Measurements from ENCODE around the gene ASRGL1.

Gene ASRGL1

DNA sequence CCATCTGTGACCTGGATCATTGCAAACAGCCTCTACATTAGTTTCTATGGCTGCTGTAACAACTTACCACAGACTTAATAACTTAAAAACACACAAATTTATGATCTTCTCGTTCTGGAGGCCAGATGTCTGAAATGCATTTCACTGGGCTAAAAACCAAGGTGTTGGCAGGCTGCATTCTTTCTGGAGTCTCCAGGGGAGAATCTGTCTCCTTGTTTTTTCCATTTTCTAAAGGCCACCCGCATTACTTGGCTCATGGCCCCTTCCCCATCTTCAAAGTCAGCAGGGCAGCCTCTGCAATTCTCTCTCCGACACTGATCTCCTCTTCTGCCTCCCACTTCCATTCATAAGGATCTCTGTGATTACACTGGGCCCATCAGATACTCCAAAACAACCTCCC lies 93.2 kb downstream of the ASRGL1 start:
- Histone ChIP-seq H3K56ac (ENCODE audit: low read length) (no peak overlapping the region), H3K36me3 (ENCODE audit: control insufficient read depth, insufficient read depth, low read length) (no peaks in the 10 kb centered on the region), H3K4me2 (ENCODE audit: low read length) (no peak overlapping the region), H3K4me3 (ENCODE audit: low read length) (no peak overlapping the region), H4K5ac (ENCODE audit: low read length) (no peak overlapping the region), H2BK15ac (replicated peaks; ENCODE audit: low read depth) (no peak overlapping the region), H3K18ac (ENCODE audit: low read length) (no peak overlapping the region), H3K4me1 (ENCODE audit: control insufficient read depth, low read depth, low read length) (peaks cover 9% of the 10 kb centered on the region), H3K79me1 (ENCODE audit: low read length) (no peaks in the 10 kb centered on the region), H3K9ac (ENCODE audit: low read length) (no peak overlapping the region), H3K27me3 (ENCODE audit: insufficient read depth, low read length, poor library complexity) (no peaks in the 10 kb centered on the region), H2BK120ac (ENCODE audit: low read depth, low read length) (no peak overlapping the region), H2BK5ac (ENCODE audit: low read length) (no peak overlapping the region), H3K27ac (ENCODE audit: low read depth, low read length) (no peak overlapping the region), H3K23ac (ENCODE audit: low read length) (no peak overlapping the region), H2AK5ac (ENCODE audit: low read length) (peak overlapping the region; percentile 18), H4K8ac (ENCODE audit: low read depth, low read length) (no peak overlapping the region), H3K79me2 (ENCODE audit: control insufficient read depth, insufficient read depth, low read length) (no peaks in the 10 kb centered on the region), H3K4ac (ENCODE audit: low read depth, low read length) (no peak overlapping the region)
- no CpG with 5 or more reads among the region's 3 CpGs for WGBS (ENCODE audit: extremely low coverage, insufficient coverage, low lambda C conversion rate)
- DNase-seq: no peak

- Histone ChIP-seq H4K8ac (ENCODE audit: low read depth, low read length) (no peak overlapping the region), H3K36me3 (ENCODE audit: control insufficient read depth, insufficient read depth, low read length) (no peaks in the 10 kb centered on the region), H3K4me2 (ENCODE audit: low read length) (no peak overlapping the region), H3K27me3 (ENCODE audit: insufficient read depth, low read length, poor library complexity) (no peaks in the 10 kb centered on the region), H2BK5ac (ENCODE audit: low read length) (no peak overlapping the region), H3K4ac (ENCODE audit: low read depth, low read length) (no peak overlapping the region), H3K9ac (ENCODE audit: low read length) (no peak overlapping the region), H2BK120ac (ENCODE audit: low read depth, low read length) (no peak overlapping the region), H3K79me1 (ENCODE audit: low read length) (no peaks in the 10 kb centered on the region), H2AK5ac (ENCODE audit: low read length) (no peak overlapping the region), H3K56ac (ENCODE audit: low read length) (no peak overlapping the region), H3K23ac (ENCODE audit: low read length) (no peak overlapping the region), H3K4me1 (ENCODE audit: control insufficient read depth, low read depth, low read length) (peaks cover 9% of the 10 kb centered on the region), H3K79me2 (ENCODE audit: control insufficient read depth, insufficient read depth, low read length) (no peaks in the 10 kb centered on the region), H3K27ac (ENCODE audit: low read depth, low read length) (no peak overlapping the region), H2BK15ac (replicated peaks; ENCODE audit: low read depth) (no peak overlapping the region), H3K18ac (ENCODE audit: low read length) (no peak overlapping the region), H4K5ac (ENCODE audit: low read length) (no peak overlapping the region), H3K4me3 (ENCODE audit: low read length) (no peak overlapping the region)
- DNase-seq: no peak
- WGBS (ENCODE audit: extremely low coverage, insufficient coverage, low lambda C conversion rate): no CpG with 5 or more reads among the region's 11 CpGs
These were observed 94.1 kb downstream of the ASRGL1 start for GRCh38 chr11:62431171-62431901.

GRCh38 chr11:62432695-62433094 lies 95.4 kb downstream of the ASRGL1 start:
- H3K4ac ChIP-seq (ENCODE audit: low read depth, low read length): no peak overlapping the region
- no peak for DNase-seq
- H2BK120ac ChIP-seq (ENCODE audit: low read depth, low read length): no peak overlapping the region
- no CpG with 5 or more reads among the region's 9 CpGs for WGBS (ENCODE audit: extremely low coverage, insufficient coverage, low lambda C conversion rate)
- H3K4me1 ChIP-seq (ENCODE audit: control insufficient read depth, low read depth, low read length): peaks cover 5% of the 10 kb centered on the region
- no peak overlapping the region for H3K9ac ChIP-seq (ENCODE audit: low read length)
- H2BK15ac ChIP-seq (replicated peaks; ENCODE audit: low read depth): no peak overlapping the region
- no peak overlapping the region for H3K56ac ChIP-seq (ENCODE audit: low read length)
- no peaks in the 10 kb centered on the region for H3K79me1 ChIP-seq (ENCODE audit: low read length)
- H3K4me3 ChIP-seq (ENCODE audit: low read length): no peak overlapping the region
- no peak overlapping the region for H3K4me2 ChIP-seq (ENCODE audit: low read length)
- H3K23ac ChIP-seq (ENCODE audit: low read length): no peak overlapping the region
- H3K79me2 ChIP-seq (ENCODE audit: control insufficient read depth, insufficient read depth, low read length): no peaks in the 10 kb centered on the region
- no peaks in the 10 kb centered on the region for H3K27me3 ChIP-seq (ENCODE audit: insufficient read depth, low read length, poor library complexity)
- no peak overlapping the region for H2AK5ac ChIP-seq (ENCODE audit: low read length)
- no peak overlapping the region for H3K18ac ChIP-seq (ENCODE audit: low read length)
- no peaks in the 10 kb centered on the region for H3K36me3 ChIP-seq (ENCODE audit: control insufficient read depth, insufficient read depth, low read length)
- H4K5ac ChIP-seq (ENCODE audit: low read length): no peak overlapping the region
- no peak overlapping the region for H3K27ac ChIP-seq (ENCODE audit: low read depth, low read length)
- no peak overlapping the region for H4K8ac ChIP-seq (ENCODE audit: low read depth, low read length)
- no peak overlapping the region for H2BK5ac ChIP-seq (ENCODE audit: low read length)

DNA sequence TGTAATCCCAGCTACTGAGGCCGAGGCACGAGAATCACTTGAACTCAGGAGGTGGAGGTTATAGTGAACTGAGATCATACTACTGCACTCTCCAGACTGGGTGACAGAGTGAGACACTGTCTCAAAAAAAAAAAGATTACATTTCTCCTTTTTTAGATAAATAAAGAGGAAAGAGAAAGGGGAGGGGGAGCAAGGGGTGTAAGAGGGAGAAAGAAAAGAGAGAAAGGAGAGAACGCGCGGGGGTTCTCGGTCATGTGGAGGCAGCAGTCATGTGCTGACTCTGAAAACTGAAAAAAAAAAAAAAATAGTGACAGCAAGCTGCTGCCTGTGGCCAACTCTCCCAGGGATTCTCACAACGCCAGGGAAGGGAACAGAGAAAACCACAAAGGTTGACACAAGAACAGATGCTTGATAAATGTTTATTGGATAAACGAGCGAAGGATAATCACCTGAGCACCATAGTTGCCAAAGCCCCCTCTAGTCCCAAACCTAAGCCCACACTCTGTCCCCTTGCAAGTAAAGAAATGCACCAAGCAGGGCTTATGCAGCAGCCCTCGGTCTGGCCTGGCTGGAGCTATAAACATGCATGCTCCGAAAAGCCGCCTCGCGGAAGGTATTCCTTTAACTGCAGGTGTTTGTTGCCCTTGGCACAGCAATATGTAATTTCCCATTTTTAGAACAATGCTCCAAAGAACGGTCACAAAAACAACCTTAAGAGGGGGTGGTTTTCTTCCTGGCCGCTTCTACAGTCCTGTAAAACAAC lies 96.1 kb downstream of the ASRGL1 start:
- Histone ChIP-seq H3K23ac (ENCODE audit: low read length) (no peak overlapping the region), H2BK15ac (replicated peaks; ENCODE audit: low read depth) (no peak overlapping the region), H3K56ac (ENCODE audit: low read length) (no peak overlapping the region), H2BK5ac (ENCODE audit: low read length) (no peak overlapping the region), H3K27me3 (ENCODE audit: insufficient read depth, low read length, poor library complexity) (no peaks in the 10 kb centered on the region), H3K4me2 (ENCODE audit: low read length) (no peak overlapping the region), H2AK5ac (ENCODE audit: low read length) (no peak overlapping the region), H3K36me3 (ENCODE audit: control insufficient read depth, insufficient read depth, low read length) (no peaks in the 10 kb centered on the region), H3K9ac (ENCODE audit: low read length) (no peak overlapping the region), H3K79me2 (ENCODE audit: control insufficient read depth, insufficient read depth, low read length) (no peaks in the 10 kb centered on the region), H3K18ac (ENCODE audit: low read length) (no peak overlapping the region), H3K4ac (ENCODE audit: low read depth, low read length) (no peak overlapping the region), H3K4me3 (ENCODE audit: low read length) (no peak overlapping the region), H3K4me1 (ENCODE audit: control insufficient read depth, low read depth, low read length) (peaks cover 2% of the 10 kb centered on the region), H3K27ac (ENCODE audit: low read depth, low read length) (no peak overlapping the region), H2BK120ac (ENCODE audit: low read depth, low read length) (no peak overlapping the region), H4K5ac (ENCODE audit: low read length) (no peak overlapping the region), H3K79me1 (ENCODE audit: low read length) (no peaks in the 10 kb centered on the region), H4K8ac (ENCODE audit: low read depth, low read length) (no peak overlapping the region)
- no CpG with 5 or more reads among the region's 16 CpGs for WGBS (ENCODE audit: extremely low coverage, insufficient coverage, low lambda C conversion rate)
- DNase-seq: no peak

DNA sequence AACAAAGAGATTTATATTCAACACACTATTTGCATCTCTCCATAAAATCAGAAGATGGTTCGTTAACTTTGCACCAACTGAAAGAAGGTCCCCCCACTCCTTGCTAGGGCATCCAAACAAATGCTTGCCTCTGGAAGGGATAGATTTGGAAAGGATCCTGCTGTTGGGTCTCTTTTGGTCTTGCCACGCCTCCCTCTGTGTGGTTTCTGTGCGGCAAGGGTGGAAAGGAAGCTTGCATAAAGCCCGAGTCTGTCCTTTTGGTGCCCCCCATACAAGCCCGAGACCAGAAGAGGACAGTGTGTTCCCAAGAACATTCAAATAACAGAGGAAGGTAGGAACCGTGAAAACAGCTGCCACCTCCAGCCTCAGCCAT lies 96.6 kb downstream of the ASRGL1 start:
- H4K5ac ChIP-seq (ENCODE audit: low read length): no peak overlapping the region
- no CpG with 5 or more reads among the region's 6 CpGs for WGBS (ENCODE audit: extremely low coverage, insufficient coverage, low lambda C conversion rate)
- H3K27me3 ChIP-seq (ENCODE audit: insufficient read depth, low read length, poor library complexity): no peaks in the 10 kb centered on the region
- no peaks in the 10 kb centered on the region for H3K4me1 ChIP-seq (ENCODE audit: control insufficient read depth, low read depth, low read length)
- no peak overlapping the region for H3K18ac ChIP-seq (ENCODE audit: low read length)
- no peak overlapping the region for H2BK15ac ChIP-seq (replicated peaks; ENCODE audit: low read depth)
- H3K79me2 ChIP-seq (ENCODE audit: control insufficient read depth, insufficient read depth, low read length): no peaks in the 10 kb centered on the region
- H3K4me3 ChIP-seq (ENCODE audit: low read length): no peak overlapping the region
- no peaks in the 10 kb centered on the region for H3K36me3 ChIP-seq (ENCODE audit: control insufficient read depth, insufficient read depth, low read length)
- no peak overlapping the region for H3K4ac ChIP-seq (ENCODE audit: low read depth, low read length)
- no peak overlapping the region for H4K8ac ChIP-seq (ENCODE audit: low read depth, low read length)
- no peak overlapping the region for H2BK120ac ChIP-seq (ENCODE audit: low read depth, low read length)
- no peak overlapping the region for H3K4me2 ChIP-seq (ENCODE audit: low read length)
- H2BK5ac ChIP-seq (ENCODE audit: low read length): no peak overlapping the region
- H3K27ac ChIP-seq (ENCODE audit: low read depth, low read length): no peak overlapping the region
- no peak overlapping the region for H3K9ac ChIP-seq (ENCODE audit: low read length)
- no peak overlapping the region for H2AK5ac ChIP-seq (ENCODE audit: low read length)
- H3K23ac ChIP-seq (ENCODE audit: low read length): no peak overlapping the region
- no peak for DNase-seq
- H3K79me1 ChIP-seq (ENCODE audit: low read length): no peaks in the 10 kb centered on the region
- H3K56ac ChIP-seq (ENCODE audit: low read length): no peak overlapping the region

Measured in mesendoderm (in vitro differentiated cells).